GM19467 (cell line): ENCODE data around the gene TXNL4A.
"Not testable (repeated sequence)": the region's sequence is repeated elsewhere in the genome, so short reads cannot be mapped to it uniquely, and the experiment has no call there.

Experiments used
- ATAC-seq: cut with Tn5 transposase; IDR thresholded peaks from one replicate; pipeline ENCODE4 v1.9.1; 2021; ENCODE audit warnings: mild to moderate bottlenecking, moderate library complexity; ENCODE audit not compliant: unreplicated experiment

TXNL4A gene

DNA sequence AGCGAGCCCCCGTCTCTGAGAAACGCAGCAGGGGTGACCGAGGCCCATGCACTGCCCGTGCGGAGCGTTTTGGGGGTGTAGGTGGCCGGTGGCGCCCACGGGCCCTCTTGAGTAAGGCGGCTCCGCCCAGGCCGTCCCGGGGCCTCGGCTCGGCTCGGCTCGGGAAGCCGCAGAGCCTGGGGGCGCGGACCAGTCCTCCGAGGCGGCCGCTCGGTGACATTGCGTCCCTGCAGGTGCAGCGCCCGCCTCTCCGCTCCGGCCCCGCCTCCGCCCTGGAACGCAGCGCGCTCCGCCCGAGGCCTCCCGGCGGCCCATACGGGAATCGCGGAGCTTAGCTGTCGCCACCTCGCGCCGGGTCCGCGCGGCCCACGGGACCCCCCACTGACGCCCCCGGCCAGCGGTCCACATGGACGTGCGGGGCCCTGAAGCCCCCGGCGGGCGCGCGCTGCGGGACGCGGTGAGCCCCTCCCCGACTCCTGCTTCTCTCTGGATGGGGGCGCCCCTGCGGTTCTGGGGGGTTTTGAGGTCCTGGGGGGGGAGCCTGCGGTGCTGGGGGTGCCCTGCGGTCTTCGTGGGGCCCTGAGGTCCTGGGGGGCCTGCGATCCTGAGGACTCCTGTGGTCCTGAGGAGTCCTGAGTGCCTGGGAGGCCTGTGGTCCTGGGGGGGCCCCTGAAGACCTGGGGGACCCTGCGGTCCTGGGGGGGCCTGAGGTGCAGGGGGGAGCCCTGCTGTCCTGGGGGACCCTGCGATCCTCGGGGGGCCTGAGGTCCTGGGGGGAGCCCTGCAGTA is 23.8 kb downstream of the TXNL4A start, which contains the start of gene HSBP1L1:
HSBP1L1 (plus strand) TSS at position 314 of the 789 bp plus-strand sequence; CDS start at position 407, 93 bp downstream.
- ATAC-seq = peak; percentile 83

- no peak for ATAC-seq
These were observed 24.6 kb downstream of the TXNL4A start for GRCh38 chr18:79963658-79964329.

GRCh38 chr18:79962835-79963657 is 25.3 kb downstream of the TXNL4A start:
- no peak for ATAC-seq

DNA sequence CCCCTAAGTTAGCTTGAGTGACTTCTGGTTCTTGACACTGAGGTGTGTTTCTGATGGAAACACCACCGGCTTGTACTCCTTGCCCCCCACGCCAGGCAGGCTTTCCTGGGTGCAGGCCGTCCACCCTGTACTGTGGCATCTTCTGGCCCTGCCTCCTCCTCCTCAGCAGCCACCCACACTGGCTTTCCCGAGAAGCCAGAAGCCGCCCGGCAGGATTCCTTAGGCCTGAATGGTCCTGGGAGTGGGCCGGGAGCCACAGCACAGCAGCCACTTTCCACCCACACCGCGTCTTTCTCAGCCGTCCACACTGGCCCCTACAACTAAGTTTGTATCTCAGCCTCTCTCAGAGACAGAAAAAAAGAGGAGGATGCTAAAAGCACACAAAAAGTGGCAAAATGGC is 26.1 kb downstream of the TXNL4A start:
- no peak for ATAC-seq

- ATAC-seq = no peak
These were observed 26.7 kb downstream of the TXNL4A start for GRCh38 chr18:79961527-79962291.

- ATAC-seq = no peak
These were observed 27.3 kb downstream of the TXNL4A start for GRCh38 chr18:79960921-79961526.

DNA sequence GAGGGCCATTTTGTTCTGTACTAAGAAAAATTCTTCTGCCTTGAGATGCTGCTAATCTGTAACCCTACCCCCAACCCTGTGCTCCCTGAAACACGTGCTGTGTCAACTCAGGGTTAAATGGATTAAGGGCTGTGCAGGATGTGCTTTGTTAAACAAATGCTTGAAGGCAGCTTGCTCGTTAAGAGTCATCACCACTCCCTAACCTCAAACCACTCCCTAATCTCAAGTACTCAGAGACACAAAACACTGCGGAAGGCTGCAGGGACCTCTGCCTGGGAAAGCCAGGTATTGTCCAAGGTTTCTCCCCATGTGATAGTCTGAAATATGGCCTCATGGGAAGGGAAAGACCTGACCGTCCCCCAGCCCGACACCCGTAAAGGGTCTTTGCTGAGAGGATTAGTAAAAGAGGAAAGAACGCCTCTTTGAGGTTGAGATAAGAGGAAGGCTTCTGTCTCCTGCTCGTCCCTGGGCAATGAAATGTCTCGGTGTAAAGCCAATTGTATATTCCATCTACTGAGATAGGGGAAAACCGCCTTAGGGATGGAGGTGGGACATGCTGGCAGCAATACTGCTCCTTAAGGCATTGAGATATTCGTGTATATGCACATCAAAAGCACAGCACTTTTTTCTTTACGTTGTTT is 28.1 kb downstream of the TXNL4A start:
- ATAC-seq = not testable (repeated sequence)

- ATAC-seq = no peak
These were observed 29.4 kb downstream of the TXNL4A start for GRCh38 chr18:79958981-79959380.

DNA sequence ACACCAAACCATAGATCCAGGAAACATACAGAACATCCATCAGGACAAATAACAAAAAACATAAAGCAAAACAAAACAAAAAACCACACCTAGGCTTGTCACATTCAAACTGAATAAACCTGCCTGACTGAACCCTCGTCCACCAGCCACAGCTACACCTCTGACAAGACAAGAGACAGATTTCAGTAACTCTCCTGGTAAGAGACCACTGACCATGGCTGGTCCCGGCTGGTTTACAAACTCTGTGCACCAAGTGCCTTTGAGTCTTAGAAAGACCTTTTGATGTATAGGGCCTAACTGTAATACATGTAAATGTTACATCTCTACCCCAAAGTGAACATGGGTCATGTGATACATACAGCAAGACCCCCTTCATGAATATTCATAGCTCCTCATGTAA is 32.1 kb downstream of the TXNL4A start:
- ATAC-seq = no peak

DNA sequence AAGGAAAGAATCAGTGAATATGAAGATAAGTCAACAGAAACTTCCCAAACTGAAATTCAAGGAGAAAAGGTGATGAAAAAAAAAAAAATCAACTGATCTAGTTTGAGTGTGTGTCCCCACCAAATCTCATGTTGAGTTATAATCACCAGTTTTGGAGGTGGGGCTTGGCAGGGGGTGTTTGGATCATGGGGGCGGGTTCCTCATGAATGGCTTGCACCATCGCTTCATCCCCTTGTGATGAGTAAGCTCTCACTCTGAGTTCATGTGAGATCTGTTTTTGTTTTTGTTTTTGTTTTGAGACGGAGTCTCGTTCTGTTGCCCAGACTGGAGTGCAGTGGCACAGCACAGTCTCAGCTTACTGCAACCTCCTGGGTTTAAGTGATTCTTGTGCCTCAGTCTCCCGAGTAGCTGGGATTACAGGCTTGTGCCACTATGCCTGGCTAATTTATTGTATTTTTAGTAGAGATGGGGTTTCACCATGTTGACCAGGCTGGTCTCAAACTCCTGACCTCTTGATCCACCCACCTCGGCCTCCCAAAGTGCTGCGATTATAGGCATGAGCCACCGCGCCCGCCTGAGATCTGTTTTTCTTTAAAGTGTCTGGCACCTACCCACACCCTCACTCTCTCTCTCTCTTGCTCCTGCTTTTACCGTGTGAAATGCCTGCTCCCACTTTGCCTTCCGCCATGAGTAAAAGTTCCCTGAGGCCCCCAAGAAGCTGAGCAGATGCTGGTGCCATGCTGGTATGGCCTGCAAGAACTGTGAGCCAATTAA is 32.9 kb downstream of the TXNL4A start:
- ATAC-seq = no peak

DNA sequence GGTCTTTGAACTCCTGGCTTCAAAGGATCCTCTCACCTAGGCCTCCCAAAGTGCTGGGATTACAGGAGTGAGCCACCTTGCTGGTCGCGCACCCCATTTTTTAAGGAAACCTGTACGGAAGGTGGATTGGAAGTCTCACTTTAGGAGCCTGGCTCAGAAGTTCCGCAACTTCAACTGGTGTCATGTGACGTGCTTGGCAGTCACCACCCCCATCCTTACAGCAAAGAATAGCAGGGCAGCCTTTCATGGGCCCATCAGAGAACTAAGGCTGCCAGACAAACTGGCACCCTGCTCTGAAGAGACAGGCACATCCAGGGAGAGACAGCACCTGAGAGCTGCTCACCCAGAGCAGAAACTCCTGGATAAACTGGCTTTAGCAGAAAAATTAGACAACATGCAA is 33.6 kb downstream of the TXNL4A start:
- ATAC-seq = no peak

- ATAC-seq = no peak
These were observed 34.3 kb downstream of the TXNL4A start for GRCh38 chr18:79953971-79954651.

DNA sequence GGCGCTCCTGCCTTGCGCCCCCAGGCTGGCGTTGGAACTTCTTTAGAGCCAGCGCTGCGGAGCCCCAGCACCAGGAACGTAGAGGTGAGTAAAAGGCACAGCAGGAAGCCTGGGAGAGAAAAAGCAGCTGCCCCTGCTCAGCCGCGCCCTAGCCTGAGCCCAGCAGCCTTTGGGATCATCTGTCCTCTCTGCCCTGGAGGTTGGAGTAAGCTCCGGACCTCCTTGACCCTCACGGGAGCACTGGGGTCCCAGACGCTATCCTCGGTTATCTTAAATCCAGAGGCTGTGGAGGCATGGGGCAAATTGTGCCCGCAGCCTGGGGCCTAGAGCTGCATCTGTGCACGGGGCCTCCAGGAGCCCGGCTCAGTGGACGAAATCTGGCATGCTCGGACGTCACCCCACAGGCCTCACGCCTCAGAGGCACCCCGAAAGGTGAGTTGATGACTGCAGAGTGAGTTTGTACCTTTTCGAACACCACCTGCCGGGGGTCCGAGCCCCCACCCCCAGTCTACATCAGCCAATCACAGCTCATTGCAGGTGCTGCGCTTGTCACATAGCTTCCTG is 35.3 kb downstream of the TXNL4A start:
- ATAC-seq = no peak

DNA sequence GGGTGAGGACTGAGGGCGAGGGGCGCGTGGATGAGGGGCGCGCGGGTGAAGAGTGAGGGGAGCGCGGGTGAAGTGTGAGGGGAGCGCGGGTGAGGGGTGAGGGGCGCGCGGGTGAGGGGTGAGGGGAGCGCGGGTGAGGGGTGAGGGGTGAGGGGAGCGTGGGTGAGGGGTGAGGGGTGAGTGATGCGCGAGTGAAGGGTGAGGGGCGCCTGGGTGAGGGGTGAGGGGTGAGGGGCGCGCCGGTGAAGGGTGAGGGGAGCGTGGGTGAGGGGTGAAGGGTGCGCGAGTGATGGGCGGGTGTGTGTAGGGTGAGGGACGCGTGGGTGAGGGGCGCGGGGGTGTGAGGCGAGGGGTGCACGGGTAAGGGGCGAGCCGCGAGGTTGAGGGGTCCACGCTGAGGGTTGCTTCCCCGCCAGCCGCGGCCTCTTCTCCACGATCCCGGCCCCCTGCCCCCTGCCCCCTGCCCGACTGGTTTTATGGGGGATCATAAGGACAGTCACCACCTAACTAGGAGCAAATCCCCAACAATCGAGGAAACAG is 35.8 kb downstream of the TXNL4A start:
- ATAC-seq = no peak

DNA sequence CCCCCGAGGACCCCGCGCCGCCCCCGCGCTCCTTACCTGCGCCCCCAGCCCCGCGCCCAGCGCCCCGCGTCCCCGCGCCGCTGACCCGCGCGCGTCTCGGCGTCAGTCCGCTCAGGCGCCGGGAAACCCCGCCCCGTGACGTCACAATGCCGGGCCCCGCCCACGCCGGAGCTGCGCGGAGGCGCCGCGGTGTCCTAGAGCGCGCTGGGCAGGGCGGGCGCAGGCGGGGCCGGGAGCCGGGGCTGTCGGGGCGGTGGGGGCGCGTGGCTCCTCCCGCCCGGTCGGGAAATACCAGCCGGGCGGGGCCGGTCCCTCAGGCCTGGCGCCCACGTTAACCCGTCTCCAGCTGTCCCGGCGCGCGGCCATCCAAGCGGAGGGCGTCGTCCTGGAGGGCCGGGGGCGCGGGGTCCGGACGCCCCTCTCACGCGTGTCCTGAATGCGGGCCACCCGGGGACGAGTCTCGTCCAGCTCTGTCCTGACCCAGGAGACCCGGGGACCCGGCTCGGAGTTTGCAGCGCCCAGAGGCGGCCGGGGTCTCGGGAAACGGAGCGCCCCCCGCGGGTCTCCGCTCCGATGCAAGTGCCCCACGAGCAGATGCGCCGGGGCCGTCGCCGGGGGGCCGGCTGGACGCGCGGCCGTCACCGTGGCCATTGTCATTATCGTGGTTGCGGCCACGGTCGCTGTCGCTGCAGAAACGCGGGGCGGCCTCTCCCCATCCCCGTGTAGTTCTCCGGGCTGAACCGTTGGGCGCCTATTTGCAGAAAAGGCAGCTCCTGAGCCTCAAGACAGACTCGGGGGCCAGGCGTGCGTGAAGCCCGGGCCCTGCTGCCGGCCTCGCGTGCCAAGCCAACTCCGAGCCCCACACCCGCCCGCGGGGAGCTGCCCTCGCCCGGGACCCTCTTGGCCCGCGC is 36.6 kb downstream of the TXNL4A start, which contains the start of gene SLC66A2:
SLC66A2 (minus strand) TSS at position 109 of the 911 bp plus-strand sequence. CDS start 727 bp downstream, outside the sequence.
- peak; percentile 86 for ATAC-seq

DNA sequence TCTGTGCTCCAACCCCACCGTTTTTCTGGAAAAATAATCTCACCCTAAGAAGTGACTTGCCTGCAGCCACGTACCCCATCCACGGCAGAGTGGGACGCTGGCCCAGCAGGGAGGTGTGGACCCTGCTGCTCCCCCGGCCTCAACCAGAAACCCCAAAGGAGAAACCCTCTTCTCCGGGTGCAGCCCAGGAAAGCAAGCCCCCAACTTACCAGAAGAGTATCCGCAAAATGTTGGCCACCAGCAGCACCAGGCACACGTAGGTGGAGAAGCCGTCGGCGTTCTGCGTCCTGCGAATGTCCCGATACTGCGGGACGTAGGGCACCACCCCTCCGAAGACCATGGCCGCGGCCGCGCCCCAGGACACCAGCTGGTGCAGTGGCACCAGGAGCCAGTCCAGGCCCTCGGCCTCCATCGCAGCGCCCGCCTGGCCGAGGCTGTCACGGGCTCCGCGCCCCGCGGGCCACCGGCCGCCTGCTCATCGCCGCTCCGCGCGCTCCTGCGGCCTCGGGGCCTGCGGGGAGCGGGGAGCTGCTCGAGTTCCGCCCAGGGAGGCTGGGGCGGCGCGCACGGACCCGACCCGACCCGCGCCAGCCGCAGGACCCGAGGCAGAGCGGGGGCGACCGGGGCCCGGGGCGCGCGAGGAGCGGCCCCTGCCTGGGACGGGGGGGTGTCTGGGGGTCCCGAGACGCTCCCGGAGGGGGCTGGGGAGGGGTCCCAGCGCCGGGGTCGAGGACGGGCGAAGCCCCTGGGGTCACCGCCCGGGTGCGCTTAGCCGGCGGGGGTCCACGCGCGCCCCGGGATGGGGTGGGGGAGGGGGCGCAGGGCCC is 37.6 kb downstream of the TXNL4A start:
- peak; percentile 23 for ATAC-seq
